Memory B cell (primary cell): ENCODE results near the gene EXOSC7.

Source experiments
- ATAC-seq: fragments of 150-1000 bp; cut with Tn5 transposase; 2 replicates; pipeline ENCODE4 v1.10.0; 2021; ENCODE audit warnings: low read depth, mild to moderate bottlenecking, moderate library complexity
- DNase-seq, 2 donors: peaks; one replicate each; pipeline ENCODE4 v3.0.0; 2022; ENCODE audit warnings: low spot score in 2 of 2
- H3K27ac Mint-ChIP-seq: one replicate; pipeline ENCODE4 v1.8.0; 2022; ENCODE audit warnings: mild to moderate bottlenecking, moderate library complexity, mixed read lengths
- H3K27me3 Mint-ChIP-seq: one replicate; pipeline ENCODE4 v1.8.0; 2022; ENCODE audit warnings: mixed read lengths
- H3K36me3 Mint-ChIP-seq: one replicate; pipeline ENCODE4 v1.8.0; 2022; ENCODE audit warnings: mild to moderate bottlenecking, mixed read lengths
- H3K4me1 Mint-ChIP-seq: one replicate; pipeline ENCODE4 v1.8.0; 2022; ENCODE audit warnings: mixed read lengths
- H3K4me3 Mint-ChIP-seq: one replicate; pipeline ENCODE4 v1.8.0; 2022; ENCODE audit warnings: mild to moderate bottlenecking, moderate library complexity, mixed read lengths
- H3K9me3 Mint-ChIP-seq: one replicate; pipeline ENCODE4 v1.8.0; 2022; ENCODE audit warnings: mixed read lengths

EXOSC7 gene

DNA sequence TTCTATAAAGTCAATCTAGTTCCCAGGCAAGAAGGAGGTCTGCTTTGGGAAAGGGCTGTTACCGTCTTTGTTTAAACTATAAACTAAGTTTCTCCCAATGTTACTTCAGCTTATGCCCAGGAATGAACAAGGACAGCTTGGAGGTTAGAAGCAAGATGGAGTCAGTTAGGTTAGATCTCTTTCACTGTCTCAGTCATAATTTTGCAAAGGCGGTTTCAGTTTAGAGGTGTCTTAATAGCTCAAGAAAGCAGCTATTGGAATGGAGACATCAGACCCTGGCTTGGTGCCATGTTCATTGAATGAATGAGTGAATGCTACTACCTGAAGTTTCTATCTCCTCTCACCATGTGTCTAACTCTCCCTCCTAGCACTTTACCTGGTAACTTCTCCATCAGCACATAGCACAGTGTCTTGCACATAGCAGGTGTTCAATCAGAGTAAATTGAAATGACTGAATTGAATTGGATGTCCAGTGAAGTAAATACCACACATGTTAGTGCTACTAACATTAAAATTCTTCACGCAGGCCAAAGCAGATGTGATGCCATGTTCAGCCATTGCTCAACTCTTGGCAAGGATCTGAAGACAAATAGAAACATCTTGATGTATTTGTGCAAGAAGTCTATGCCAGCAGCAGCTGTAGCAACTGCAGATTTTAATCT, 78.3 kb downstream of the EXOSC7 start:
- Mint-ChIP-seq H3K9me3 (no peaks in the 10 kb centered on the region), H3K4me3 (no peak overlapping the region), H3K36me3 (no peaks in the 10 kb centered on the region), H3K27ac (no peak overlapping the region), H3K4me1 (no peaks in the 10 kb centered on the region), H3K27me3 (peaks cover 16% of the 10 kb centered on the region)
- no peak for DNase-seq
- ATAC-seq = no peak

DNA sequence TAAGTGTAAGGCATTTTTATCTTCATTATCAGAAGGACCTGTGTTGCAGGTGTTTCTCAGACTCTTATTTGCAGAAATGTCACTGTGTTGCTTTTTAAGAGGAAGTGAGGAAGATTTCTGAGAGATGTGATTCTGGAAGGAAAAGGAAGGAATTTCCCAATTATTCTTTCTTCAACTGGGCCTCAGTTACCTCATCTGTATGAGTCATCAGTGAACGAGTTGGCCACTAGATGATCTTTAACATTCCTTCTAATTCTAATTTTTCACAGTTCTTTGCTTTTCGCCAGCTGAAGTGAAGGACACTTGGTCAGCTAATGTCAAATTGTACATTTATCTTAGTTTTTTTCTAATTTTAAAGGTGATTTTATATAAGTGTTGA, 79.0 kb downstream of the EXOSC7 start:
- H3K4me3 Mint-ChIP-seq = no peak overlapping the region
- H3K4me1 Mint-ChIP-seq = no peaks in the 10 kb centered on the region
- DNase-seq (no peak), ATAC-seq (no peak)
- peaks cover 14% of the 10 kb centered on the region for H3K27me3 Mint-ChIP-seq
- no peaks in the 10 kb centered on the region for H3K36me3 Mint-ChIP-seq
- H3K27ac Mint-ChIP-seq = no peak overlapping the region
- H3K9me3 Mint-ChIP-seq = no peaks in the 10 kb centered on the region

DNA sequence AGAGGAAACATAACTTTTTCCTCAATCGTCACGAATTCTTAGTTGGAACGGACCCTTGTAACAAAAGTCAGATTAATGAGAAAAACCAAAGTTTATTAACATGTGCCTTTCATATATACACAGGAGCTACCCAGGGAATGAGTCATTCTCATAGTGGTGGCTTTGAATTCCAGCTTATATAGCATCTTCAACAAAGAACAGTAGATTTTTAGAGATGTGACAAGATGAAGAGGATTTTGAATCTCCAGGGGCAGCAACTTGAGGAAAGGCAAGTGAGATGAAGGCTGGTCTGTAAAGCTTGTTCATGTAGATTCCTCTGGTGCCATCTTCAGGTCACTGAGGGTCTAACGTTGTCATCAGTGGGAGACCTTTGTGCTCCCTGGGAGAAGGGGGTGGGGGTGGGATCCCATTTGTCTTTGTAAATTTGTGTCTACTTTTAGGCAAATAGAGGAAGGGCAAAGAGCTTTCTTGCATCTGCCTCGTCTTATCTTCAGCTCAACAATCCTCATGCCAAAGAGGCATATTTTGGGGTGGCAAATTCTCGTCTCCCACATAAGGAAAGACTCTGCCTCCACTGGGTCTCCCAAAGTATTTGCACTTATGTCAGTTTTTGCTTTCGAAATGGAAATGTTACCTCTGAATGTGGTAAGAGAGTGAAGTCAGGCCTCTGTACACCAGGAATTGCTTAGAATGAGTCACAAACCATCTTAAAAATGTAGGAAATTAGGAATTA, 79.5 kb downstream of the EXOSC7 start:
- Mint-ChIP-seq H3K9me3 (no peaks in the 10 kb centered on the region), H3K36me3 (no peaks in the 10 kb centered on the region), H3K4me1 (no peaks in the 10 kb centered on the region), H3K27me3 (peaks cover 13% of the 10 kb centered on the region), H3K4me3 (no peak overlapping the region), H3K27ac (no peak overlapping the region)
- ATAC-seq = no peak
- no peak for DNase-seq

DNA sequence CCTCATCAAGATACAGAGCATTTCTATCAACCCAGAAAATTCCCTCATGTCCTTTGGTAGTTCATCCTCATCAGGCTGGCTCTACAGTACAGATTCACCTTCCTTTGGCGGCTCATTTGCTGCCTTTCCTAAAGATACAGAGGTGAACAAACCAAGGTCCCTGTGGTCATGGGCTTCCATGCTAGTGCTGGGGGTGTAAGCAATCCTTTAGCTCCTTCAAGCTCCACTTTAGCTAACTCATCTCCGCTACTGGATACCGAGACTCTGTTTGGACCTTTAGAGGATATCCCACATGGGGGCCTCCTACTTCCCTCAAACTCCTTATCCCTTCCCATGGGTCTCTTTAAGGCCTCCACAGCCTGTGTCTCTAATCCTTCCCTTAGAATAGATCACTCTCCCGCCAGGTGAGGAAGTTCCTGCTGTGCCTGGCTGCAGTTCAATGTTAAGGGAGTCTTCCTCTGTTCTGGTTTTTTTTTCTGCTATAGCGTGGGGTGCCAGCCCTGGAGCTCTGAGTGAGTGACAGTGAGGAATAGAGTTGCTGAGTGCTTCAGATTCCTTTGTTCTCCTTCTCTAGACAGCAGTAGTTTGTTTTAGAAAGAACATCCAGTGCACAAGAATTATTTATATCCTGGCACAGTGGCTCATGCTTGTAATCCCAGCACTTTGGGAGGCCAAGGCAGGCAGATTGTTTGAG, 80.7 kb downstream of the EXOSC7 start:
- Mint-ChIP-seq H3K4me1 (no peaks in the 10 kb centered on the region), H3K36me3 (no peaks in the 10 kb centered on the region), H3K27me3 (peaks cover 11% of the 10 kb centered on the region), H3K27ac (no peak overlapping the region), H3K4me3 (no peak overlapping the region), H3K9me3 (no peaks in the 10 kb centered on the region)
- DNase-seq (no peak), ATAC-seq (no peak)

DNA sequence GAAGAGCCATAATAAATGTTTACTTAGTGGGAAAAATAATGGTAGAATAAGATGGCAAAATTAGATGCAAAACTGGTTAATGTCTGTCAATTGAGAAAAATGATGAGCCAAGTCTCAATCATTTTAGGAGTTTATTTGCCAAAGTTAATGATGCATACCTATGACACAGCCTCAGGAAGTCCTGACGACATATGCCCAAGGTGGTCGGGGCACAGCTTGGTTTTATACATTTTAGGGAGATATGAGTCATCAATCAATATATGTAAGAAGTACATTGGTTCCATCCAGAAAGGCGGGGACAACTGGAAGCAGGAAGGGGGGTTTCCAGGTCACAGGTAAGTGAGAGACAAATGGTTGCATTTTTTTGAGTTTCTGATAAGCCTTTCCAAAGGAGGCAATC, 81.5 kb downstream of the EXOSC7 start:
- no peak overlapping the region for H3K27ac Mint-ChIP-seq
- no peak overlapping the region for H3K4me3 Mint-ChIP-seq
- ATAC-seq = no peak

DNA sequence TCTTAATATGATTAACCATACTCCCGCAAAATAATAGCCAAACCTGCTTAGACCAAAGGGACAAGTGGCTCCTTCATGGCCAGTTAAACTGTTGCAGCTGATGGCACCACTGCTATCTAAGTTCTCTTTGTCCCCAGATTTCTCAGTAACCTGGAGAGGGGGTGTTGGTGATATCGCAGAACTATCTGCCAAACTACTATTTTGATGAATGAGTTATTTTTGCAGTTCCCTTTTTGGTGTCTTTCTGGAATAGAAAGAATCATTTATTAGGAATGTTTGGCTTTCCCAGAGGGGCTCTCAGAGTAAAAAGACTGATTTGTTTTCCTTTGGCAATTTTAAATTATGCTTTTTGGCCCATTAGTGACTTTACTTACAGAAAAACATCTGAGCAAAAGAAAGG, 83.1 kb downstream of the EXOSC7 start:
- H3K9me3 Mint-ChIP-seq = no peaks in the 10 kb centered on the region
- no peaks in the 10 kb centered on the region for H3K36me3 Mint-ChIP-seq
- H3K27me3 Mint-ChIP-seq = peaks cover 9% of the 10 kb centered on the region
- H3K4me3 Mint-ChIP-seq = no peak overlapping the region
- no peaks in the 10 kb centered on the region for H3K4me1 Mint-ChIP-seq
- DNase-seq (no peak), ATAC-seq (no peak)
- H3K27ac Mint-ChIP-seq = no peak overlapping the region

More for the DNA sequence above, 81.5 kb downstream of the EXOSC7 start:
- no peaks in the 10 kb centered on the region for H3K4me1 Mint-ChIP-seq
- no peaks in the 10 kb centered on the region for H3K36me3 Mint-ChIP-seq
- no peak for DNase-seq
- H3K27me3 Mint-ChIP-seq = peaks cover 9% of the 10 kb centered on the region
- no peaks in the 10 kb centered on the region for H3K9me3 Mint-ChIP-seq

DNA sequence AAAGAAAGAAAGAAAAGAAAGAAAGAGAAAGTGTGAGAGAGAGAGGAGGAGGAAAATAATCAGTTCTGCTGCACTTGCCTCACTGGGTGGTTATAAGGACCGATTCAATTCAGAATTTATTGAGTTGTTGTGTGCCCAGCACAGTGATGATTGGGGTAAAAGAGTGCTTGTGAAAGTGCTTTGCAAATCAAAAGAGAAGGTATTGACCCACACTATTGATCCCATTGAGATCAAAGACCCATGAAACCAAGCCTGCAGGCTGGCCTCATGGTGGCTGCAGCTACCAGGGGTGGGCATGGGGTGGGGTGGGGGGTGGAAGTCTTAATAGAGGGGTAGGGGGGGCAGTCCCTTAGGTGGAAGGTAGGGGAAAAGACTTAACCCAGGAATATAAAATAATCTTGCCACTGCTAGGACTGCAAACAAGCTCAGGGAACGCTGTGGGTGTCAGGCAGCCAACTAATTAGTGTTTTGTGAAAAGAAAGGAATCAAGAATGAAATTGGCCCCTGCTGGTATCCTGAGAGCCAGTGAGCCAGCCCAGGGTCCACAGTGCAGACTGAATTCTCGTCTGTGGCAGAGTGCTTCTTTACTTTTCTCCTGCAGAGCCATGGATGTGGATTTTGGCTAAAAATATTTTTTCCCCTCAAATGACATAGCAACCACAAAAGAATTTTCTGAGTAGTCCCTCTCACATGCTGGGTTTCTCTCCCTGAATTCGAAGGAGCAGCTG, 84.3 kb downstream of the EXOSC7 start:
- Mint-ChIP-seq H3K27me3 (peaks cover 11% of the 10 kb centered on the region), H3K36me3 (no peaks in the 10 kb centered on the region), H3K9me3 (no peaks in the 10 kb centered on the region), H3K4me3 (no peak overlapping the region), H3K4me1 (peaks cover 2% of the 10 kb centered on the region), H3K27ac (no peak overlapping the region)
- ATAC-seq (no peak), DNase-seq (no peak)
